Left ventricle myocardium inferior (tissue), 1 donor: ENCODE measurements around the gene TAC3. TPM values are rescaled to one million over a fixed set of nuclear protein-coding genes. Genes with fewer than 3 reads are reported as not detected.

Source experiments
- DNase-seq: peaks from one replicate; pipeline ENCODE4 v3.0.0-alpha.2; 2020
- H3K27ac ChIP-seq: fragments of 200-600 bp; replicated peaks from 2 replicates; pipeline ENCODE4 v1.8.0; 2021
- H3K27me3 ChIP-seq: fragments of 200-600 bp; 2 replicates; pipeline ENCODE4 v1.8.0; 2021; ENCODE audit warnings: low read depth
- H3K36me3 ChIP-seq: fragments of 200-600 bp; 2 replicates; pipeline ENCODE4 v1.8.0; 2021
- H3K4me1 ChIP-seq: fragments of 200-600 bp; 2 replicates; pipeline ENCODE4 v1.8.0; 2021
- H3K4me3 ChIP-seq: fragments of 200-600 bp; 2 replicates; pipeline ENCODE4 v1.8.0; 2021; ENCODE audit warnings: mild to moderate bottlenecking, moderate library complexity
- H3K9me3 ChIP-seq: fragments of 200-600 bp; replicated peaks from 2 replicates; pipeline ENCODE4 v1.8.0; 2021
- CTCF ChIP-seq: fragments of 200-600 bp; IDR thresholded peaks from 2 replicates; pipeline ENCODE4 v1.8.0; 2021; ENCODE audit warnings: antibody characterized with exemption, mild to moderate bottlenecking, borderline replicate concordance
- intact Hi-C: fragments of 100-400 bp; cut with micrococcal nuclease; formaldehyde crosslinking; loops from one replicate; pipeline ENCODE4 v1.11.0; 2022
- total RNA-seq: library from RNA; stranded (reverse); fragmentation: NEBNext Ultra II Directional; extraction: Animal tissue kit (Norgen Biotek cat#: 25700); gene quantifications from one replicate; pipeline ENCODE4 v1.2.1, GENCODE V29; 2021
- donor health status: DM: no; HTN: yes; CAD: no; lungs with severe emphysema.

TAC3 gene
- total RNA-seq, 1 donor from 2014 or later: not detected

DNA sequence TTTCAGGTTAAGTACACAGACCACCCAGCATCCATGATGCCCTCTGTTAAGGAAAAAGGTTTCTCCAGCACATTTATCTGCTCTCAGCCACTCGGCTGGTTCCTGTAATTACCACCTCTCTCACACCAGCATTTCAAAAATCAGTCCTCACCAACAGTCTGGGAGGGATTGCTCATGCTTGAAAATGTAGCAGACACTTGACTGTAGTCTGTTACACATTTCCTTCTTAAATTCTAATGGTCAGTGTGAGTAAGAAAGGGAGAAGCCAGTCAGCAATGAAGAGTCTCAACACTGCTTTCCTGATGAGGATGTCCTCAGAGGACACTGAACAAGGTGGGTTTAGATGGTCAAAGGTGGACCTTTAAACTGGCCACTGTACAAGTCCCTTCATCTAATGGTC is 15.9 kb downstream of the TAC3 start:
- DNase-seq: no peak
- H3K27me3 ChIP-seq: no peaks in the 10 kb centered on the region
- intact Hi-C loops: no loop called here
- no peak overlapping the region for H3K27ac ChIP-seq
- H3K9me3 ChIP-seq: no peaks in the 10 kb centered on the region
- H3K4me3 ChIP-seq: no peak overlapping the region
- H3K4me1 ChIP-seq: peaks cover 25% of the 10 kb centered on the region
- peaks cover 49% of the 10 kb centered on the region for H3K36me3 ChIP-seq
- TF ChIP-seq CTCF: no peak

GRCh38 chr12:56999456-56999855 is 16.9 kb downstream of the TAC3 start:
- Histone ChIP-seq H3K4me1 (peaks cover 16% of the 10 kb centered on the region), H3K9me3 (no peaks in the 10 kb centered on the region), H3K27me3 (no peaks in the 10 kb centered on the region), H3K4me3 (no peak overlapping the region), H3K27ac (no peak overlapping the region), H3K36me3 (peaks cover 49% of the 10 kb centered on the region)
- DNase-seq: no peak
- intact Hi-C loops: no loop called here
- no peak for TF ChIP-seq CTCF

- no peak for DNase-seq
- H3K27ac ChIP-seq: no peak overlapping the region
- no peak for TF ChIP-seq CTCF
- peaks cover 45% of the 10 kb centered on the region for H3K36me3 ChIP-seq
- intact Hi-C loops: no loop called here
- H3K4me1 ChIP-seq: peaks cover 14% of the 10 kb centered on the region
- H3K27me3 ChIP-seq: no peaks in the 10 kb centered on the region
- no peak overlapping the region for H3K4me3 ChIP-seq
- H3K9me3 ChIP-seq: no peaks in the 10 kb centered on the region
These were observed 17.3 kb downstream of the TAC3 start for GRCh38 chr12:56998981-56999380.

- DNase-seq: no peak
- intact Hi-C loops: no loop called here
- Histone ChIP-seq H3K4me1 (peaks cover 14% of the 10 kb centered on the region), H3K9me3 (no peaks in the 10 kb centered on the region), H3K27me3 (no peaks in the 10 kb centered on the region), H3K27ac (no peak overlapping the region), H3K36me3 (peaks cover 38% of the 10 kb centered on the region), H3K4me3 (no peak overlapping the region)
- no peak for TF ChIP-seq CTCF
These were observed 18.0 kb downstream of the TAC3 start for GRCh38 chr12:56998316-56998715.

DNA sequence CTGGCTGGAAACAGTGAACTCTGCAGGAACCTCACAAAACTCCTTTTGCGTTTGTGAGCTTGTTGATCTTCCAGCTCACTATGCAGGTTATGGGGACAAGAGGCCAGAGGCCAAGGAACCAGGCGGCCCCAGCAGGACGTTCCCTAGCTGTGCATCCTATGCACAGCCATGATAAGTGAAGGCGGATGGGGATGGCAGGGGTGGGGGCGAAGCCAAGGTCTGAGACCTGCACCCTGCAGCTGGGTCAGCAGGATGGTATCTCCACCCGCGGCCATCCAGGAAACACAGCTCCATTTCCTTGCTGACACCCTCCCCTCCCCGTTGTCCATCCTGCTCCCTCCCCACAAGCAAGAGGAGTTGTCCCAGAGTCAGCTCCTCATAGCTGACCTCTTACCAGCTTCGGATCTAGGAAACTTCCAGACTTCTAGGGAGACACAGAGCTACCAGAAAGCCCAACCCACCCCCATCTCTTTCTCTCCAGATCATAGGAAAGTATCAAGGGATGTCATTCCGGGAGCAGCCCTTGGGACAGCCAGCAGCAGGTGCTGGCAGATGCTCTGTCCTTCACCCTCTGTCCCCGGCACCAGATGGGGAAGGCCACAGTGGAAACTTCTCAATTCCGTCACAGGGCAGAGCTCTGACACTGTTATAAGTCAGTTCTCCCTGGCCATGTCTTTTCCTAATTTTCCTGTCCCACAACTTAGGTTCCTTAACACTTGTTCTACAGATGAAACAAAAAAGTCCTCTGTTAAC is 19.4 kb downstream of the TAC3 start:
- H3K9me3 ChIP-seq: no peaks in the 10 kb centered on the region
- H3K4me3 ChIP-seq: no peak overlapping the region
- no peak for DNase-seq
- peaks cover 11% of the 10 kb centered on the region for H3K4me1 ChIP-seq
- intact Hi-C loops: no loop called here
- H3K27ac ChIP-seq: no peak overlapping the region
- H3K36me3 ChIP-seq: peaks cover 24% of the 10 kb centered on the region
- TF ChIP-seq CTCF: no peak
- no peaks in the 10 kb centered on the region for H3K27me3 ChIP-seq
